HL-60 (cell line): Measurements from ENCODE around the gene FHAD1.

Experiments used
- POLR2AphosphoS5 ChIP-seq: IDR thresholded peaks from 2 replicates; pipeline ENCODE4 v1.6.1; 2012; ENCODE audit warnings: low read depth
- TF ChIP-seq, protein P1 (sequence below): IDR thresholded peaks from one replicate; pipeline ENCODE4 v1.5.1; 2011; ENCODE audit warnings: low read length, control low read depth, inconsistent platforms; ENCODE audit not compliant: insufficient read depth

DNA sequence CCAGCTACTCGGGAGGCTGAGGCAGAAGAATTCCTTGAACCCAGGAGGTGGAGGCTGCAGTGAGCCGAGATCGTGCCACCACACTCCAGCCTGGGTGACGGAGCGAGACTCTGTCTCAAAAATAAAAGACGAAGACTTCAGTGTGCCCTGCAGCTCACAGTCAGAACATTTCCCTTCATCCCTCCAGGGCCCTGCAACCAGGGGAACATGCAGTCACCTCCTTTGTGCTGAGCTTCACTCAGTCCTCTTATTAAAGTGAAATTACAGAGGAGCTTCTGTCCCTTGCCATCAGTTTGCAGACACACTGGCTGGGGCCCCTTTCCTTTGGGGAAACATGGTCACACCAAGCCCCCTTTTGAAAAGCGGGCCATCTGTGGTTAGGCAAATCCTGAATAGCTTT is 24.2 kb downstream of the FHAD1 start:
- TF ChIP-seq, protein P1, sequence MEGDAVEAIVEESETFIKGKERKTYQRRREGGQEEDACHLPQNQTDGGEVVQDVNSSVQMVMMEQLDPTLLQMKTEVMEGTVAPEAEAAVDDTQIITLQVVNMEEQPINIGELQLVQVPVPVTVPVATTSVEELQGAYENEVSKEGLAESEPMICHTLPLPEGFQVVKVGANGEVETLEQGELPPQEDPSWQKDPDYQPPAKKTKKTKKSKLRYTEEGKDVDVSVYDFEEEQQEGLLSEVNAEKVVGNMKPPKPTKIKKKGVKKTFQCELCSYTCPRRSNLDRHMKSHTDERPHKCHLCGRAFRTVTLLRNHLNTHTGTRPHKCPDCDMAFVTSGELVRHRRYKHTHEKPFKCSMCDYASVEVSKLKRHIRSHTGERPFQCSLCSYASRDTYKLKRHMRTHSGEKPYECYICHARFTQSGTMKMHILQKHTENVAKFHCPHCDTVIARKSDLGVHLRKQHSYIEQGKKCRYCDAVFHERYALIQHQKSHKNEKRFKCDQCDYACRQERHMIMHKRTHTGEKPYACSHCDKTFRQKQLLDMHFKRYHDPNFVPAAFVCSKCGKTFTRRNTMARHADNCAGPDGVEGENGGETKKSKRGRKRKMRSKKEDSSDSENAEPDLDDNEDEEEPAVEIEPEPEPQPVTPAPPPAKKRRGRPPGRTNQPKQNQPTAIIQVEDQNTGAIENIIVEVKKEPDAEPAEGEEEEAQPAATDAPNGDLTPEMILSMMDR: no peak
- TF ChIP-seq POLR2AphosphoS5: no peak
